HG03280 (cell line): ENCODE results near the gene FERMT2.
"Not testable (repeated sequence)": the region's sequence is repeated elsewhere in the genome, so short reads cannot be mapped to it uniquely, and the experiment has no call there.

ENCODE experiments used
- ATAC-seq: cut with Tn5 transposase; IDR thresholded peaks from one replicate; pipeline ENCODE4 v1.9.1; 2021; ENCODE audit warnings: mild to moderate bottlenecking, moderate library complexity; ENCODE audit not compliant: unreplicated experiment

The FERMT2 gene

GRCh38 chr14:52868911-52869618 lies 81.8 kb downstream of the FERMT2 start:
- ATAC-seq: no peak

GRCh38 chr14:52864893-52865292 lies 86.0 kb downstream of the FERMT2 start:
- ATAC-seq: not testable (repeated sequence)

- ATAC-seq: no peak
These were observed 87.5 kb downstream of the FERMT2 start for GRCh38 chr14:52863334-52863700.

GRCh38 chr14:52862632-52863333 lies 88.1 kb downstream of the FERMT2 start:
- ATAC-seq: no peak

GRCh38 chr14:52861403-52861802 lies 89.4 kb downstream of the FERMT2 start:
- no peak for ATAC-seq

- ATAC-seq: no peak
These were observed 89.9 kb downstream of the FERMT2 start for GRCh38 chr14:52860910-52861309.

GRCh38 chr14:52860209-52860608 lies 90.6 kb downstream of the FERMT2 start:
- ATAC-seq: no peak

- ATAC-seq: no peak
These were observed 94.7 kb downstream of the FERMT2 start for GRCh38 chr14:52856139-52856538.

- ATAC-seq: no peak
These were observed 97.4 kb downstream of the FERMT2 start for GRCh38 chr14:52853522-52853854.

- no peak for ATAC-seq
These were observed 97.9 kb downstream of the FERMT2 start for GRCh38 chr14:52852810-52853521.

- no peak for ATAC-seq
These were observed 100.4 kb downstream of the FERMT2 start for GRCh38 chr14:52850451-52850909.

- ATAC-seq: no peak
These were observed 102.2 kb downstream of the FERMT2 start for GRCh38 chr14:52848626-52849025.

- ATAC-seq: no peak
These were observed 104.3 kb downstream of the FERMT2 start for GRCh38 chr14:52846591-52846990.

- ATAC-seq: no peak
These were observed 105.8 kb downstream of the FERMT2 start for GRCh38 chr14:52845081-52845480.

GRCh38 chr14:52844262-52845060 lies 106.4 kb downstream of the FERMT2 start:
- ATAC-seq: no peak

- ATAC-seq: no peak
These were observed 110.0 kb downstream of the FERMT2 start for GRCh38 chr14:52840877-52841276.

- ATAC-seq: no peak
These were observed 113.4 kb downstream of the FERMT2 start for GRCh38 chr14:52837451-52837850.

- no peak for ATAC-seq
These were observed 114.8 kb downstream of the FERMT2 start for GRCh38 chr14:52836063-52836462.

- ATAC-seq: no peak
These were observed 115.5 kb downstream of the FERMT2 start for GRCh38 chr14:52835122-52835903.

- no peak for ATAC-seq
These were observed 116.4 kb downstream of the FERMT2 start for GRCh38 chr14:52834440-52834842.
